CD14-positive monocyte (primary cell): Measurements from ENCODE around the gene AHSP. TPM values are rescaled to one million over a fixed set of nuclear protein-coding genes. Genes with fewer than 3 reads are reported as not detected.
"Not testable (repeated sequence)": the region's sequence is repeated elsewhere in the genome, so short reads cannot be mapped to it uniquely, and the experiment has no call there.

Experiments used
- DNase-seq, 3 donors: peaks; one replicate each; pipeline ENCODE4 v3.0.0-alpha.2; 2011 to 2022
- H2AFZ ChIP-seq: 2 replicates; pipeline ENCODE4 v1.6.0; 2012; ENCODE audit warnings: mild to moderate bottlenecking, low read depth, low read length, inconsistent platforms; ENCODE audit not compliant: insufficient read depth, poor library complexity, severe bottlenecking
- H3K27ac ChIP-seq, 2 donors: 1 replicate in 1 of 2; 2 replicates in 1 of 2; pipeline ENCODE4 v1.5.1; 2012 to 2013; ENCODE audit warnings: low read length in 2 of 2, control low read depth in 1 of 2, inconsistent platforms in 1 of 2, low read depth in 1 of 2, mild to moderate bottlenecking in 1 of 2
- H3K27me3 ChIP-seq, 2 donors: one replicate each; pipeline versions ENCODE4 v1.6.0 to v1.6.1; 2011 to 2013; ENCODE audit warnings: low read length in 2 of 2; ENCODE audit not compliant: control insufficient read depth in 2 of 2, insufficient read depth in 2 of 2
- H3K36me3 ChIP-seq, 2 donors: replicated peaks in 1 of 2; 1 replicate in 1 of 2; 2 replicates in 1 of 2; pipeline versions ENCODE4 v1.5.1 to v1.6.1; 2012 to 2013; ENCODE audit warnings: low read length in 2 of 2, control low read depth in 1 of 2, inconsistent platforms in 1 of 2, mild to moderate bottlenecking in 1 of 2; ENCODE audit not compliant: insufficient read depth in 2 of 2, control insufficient read depth in 1 of 2
- H3K4me1 ChIP-seq, 2 donors: 1 replicate in 1 of 2; 2 replicates in 1 of 2; pipeline versions ENCODE4 v1.5.1 to v1.6.1; 2012 to 2013; ENCODE audit warnings: low read length in 2 of 2, control low read depth in 1 of 2, inconsistent platforms in 1 of 2, mild to moderate bottlenecking in 1 of 2, moderate library complexity in 1 of 2; ENCODE audit not compliant: insufficient read depth in 2 of 2, control insufficient read depth in 1 of 2
- H3K4me2 ChIP-seq: replicated peaks from 2 replicates; pipeline ENCODE3; 2012; ENCODE audit warnings: low read length, moderate library complexity, mild to moderate bottlenecking; ENCODE audit not compliant: poor library complexity, severe bottlenecking; ENCODE audit errors: extremely low read depth
- H3K4me3 ChIP-seq, 3 experiments: fragments of 200-600 bp in 1 of 3; sonication (generic) in 1 of 3; replicated peaks in 1 of 3; 1 replicate in 2 of 3; 2 replicates in 1 of 3; pipeline ENCODE4 v1.5.1; 2011 to 2013; ENCODE audit warnings: low read length in 3 of 3, mild to moderate bottlenecking in 3 of 3, control low read depth in 2 of 3, low read depth in 2 of 3, inconsistent platforms in 1 of 3, moderate library complexity in 1 of 3
- H3K79me2 ChIP-seq: 2 replicates; pipeline ENCODE4 v1.6.0; 2012; ENCODE audit warnings: mild to moderate bottlenecking, control low read depth, inconsistent platforms, low read length, moderate library complexity; ENCODE audit not compliant: insufficient read depth
- H3K9ac ChIP-seq: 2 replicates; pipeline ENCODE4 v1.6.0; 2017; ENCODE audit warnings: low read length, mild to moderate bottlenecking; ENCODE audit not compliant: insufficient read depth, poor library complexity, severe bottlenecking
- H3K9me3 ChIP-seq, 2 donors: replicated peaks in 1 of 2; 1 replicate in 1 of 2; 2 replicates in 1 of 2; pipeline versions ENCODE4 v1.5.1 to v1.6.1; 2012 to 2013; ENCODE audit warnings: low read length in 2 of 2, control low read depth in 1 of 2; ENCODE audit not compliant: control insufficient read depth in 1 of 2, insufficient read depth in 1 of 2
- H4K20me1 ChIP-seq: 2 replicates; pipeline ENCODE4 v1.6.0; 2012; ENCODE audit warnings: mild to moderate bottlenecking, low read length, control low read depth, moderate library complexity; ENCODE audit not compliant: insufficient read depth
- H3K27ac Mint-ChIP-seq, 7 donors: one replicate each; pipeline ENCODE4 v1.8.0; 2020; ENCODE audit warnings: mild to moderate bottlenecking in 7 of 7, mixed read lengths in 7 of 7, moderate library complexity in 6 of 7, inconsistent platforms in 2 of 7
- H3K27me3 Mint-ChIP-seq, 3 donors: one replicate each; pipeline ENCODE4 v1.8.0; 2021 to 2022; ENCODE audit warnings: low read depth in 3 of 3, mild to moderate bottlenecking in 3 of 3, mixed read lengths in 3 of 3, moderate library complexity in 3 of 3, inconsistent platforms in 1 of 3
- H3K36me3 Mint-ChIP-seq, 2 donors: one replicate each; pipeline ENCODE4 v1.8.0; 2020; ENCODE audit warnings: mixed read lengths in 2 of 2, inconsistent platforms in 1 of 2, mild to moderate bottlenecking in 1 of 2
- H3K4me1 Mint-ChIP-seq: one replicate; pipeline ENCODE4 v1.8.0; 2020; ENCODE audit warnings: mild to moderate bottlenecking, mixed read lengths
- H3K4me3 Mint-ChIP-seq, 2 donors: one replicate each; pipeline ENCODE4 v1.8.0; 2020; ENCODE audit warnings: mild to moderate bottlenecking in 2 of 2, mixed read lengths in 2 of 2, moderate library complexity in 1 of 2
- H3K9me3 Mint-ChIP-seq, 7 donors: one replicate each; pipeline ENCODE4 v1.8.0; 2020 to 2022; ENCODE audit warnings: mixed read lengths in 7 of 7, mild to moderate bottlenecking in 6 of 7, moderate library complexity in 6 of 7, inconsistent platforms in 2 of 7
- WGBS: methylation state at CpG from one replicate; pipeline ENCODE4 v1.1.5; 2013; ENCODE audit warnings: missing lambda C conversion rate; ENCODE audit not compliant: insufficient coverage; 5-methylcytosine and 5-hydroxymethylcytosine counted together
- intact Hi-C, 2 donors: fragments of 100-400 bp; cut with micrococcal nuclease; formaldehyde crosslinking; loops; one replicate each; pipeline versions ENCODE4 v1.15.0 to v1.15.1; 2023
- polyA plus RNA-seq, 3 donors: library from polyadenylated mRNA; depleted of rRNA in 1 of 3; unstranded in 2 of 3; stranded (reverse) in 1 of 3; fragments of 300-500 nt in 2 of 3; fragments of >200 nt in 1 of 3; fragmentation: Illumina TruSeq in 2 of 3; gene quantifications; 1 replicate in 2 of 3; 2 replicates in 1 of 3; pipeline ENCODE4 v1.2.3, GENCODE V29; 2012 to 2021
- TF ChIP-seq, protein P1 (sequence below): fragments of 200-600 bp; IDR thresholded peaks from one replicate; pipeline ENCODE4 v1.8.0; 2022; ENCODE audit warnings: antibody characterized with exemption, mild to moderate bottlenecking

Gene AHSP
- polyA plus RNA-seq, 3 donors, result 0.84 TPM; not detected in 2

- no peaks in the 10 kb centered on the region for H3K79me2 ChIP-seq
- no peak for DNase-seq
- H3K36me3 ChIP-seq, result no peaks in the 10 kb centered on the region
- no peak within 1 kb of the TSS for H3K4me2 ChIP-seq
- TF ChIP-seq, protein P1, sequence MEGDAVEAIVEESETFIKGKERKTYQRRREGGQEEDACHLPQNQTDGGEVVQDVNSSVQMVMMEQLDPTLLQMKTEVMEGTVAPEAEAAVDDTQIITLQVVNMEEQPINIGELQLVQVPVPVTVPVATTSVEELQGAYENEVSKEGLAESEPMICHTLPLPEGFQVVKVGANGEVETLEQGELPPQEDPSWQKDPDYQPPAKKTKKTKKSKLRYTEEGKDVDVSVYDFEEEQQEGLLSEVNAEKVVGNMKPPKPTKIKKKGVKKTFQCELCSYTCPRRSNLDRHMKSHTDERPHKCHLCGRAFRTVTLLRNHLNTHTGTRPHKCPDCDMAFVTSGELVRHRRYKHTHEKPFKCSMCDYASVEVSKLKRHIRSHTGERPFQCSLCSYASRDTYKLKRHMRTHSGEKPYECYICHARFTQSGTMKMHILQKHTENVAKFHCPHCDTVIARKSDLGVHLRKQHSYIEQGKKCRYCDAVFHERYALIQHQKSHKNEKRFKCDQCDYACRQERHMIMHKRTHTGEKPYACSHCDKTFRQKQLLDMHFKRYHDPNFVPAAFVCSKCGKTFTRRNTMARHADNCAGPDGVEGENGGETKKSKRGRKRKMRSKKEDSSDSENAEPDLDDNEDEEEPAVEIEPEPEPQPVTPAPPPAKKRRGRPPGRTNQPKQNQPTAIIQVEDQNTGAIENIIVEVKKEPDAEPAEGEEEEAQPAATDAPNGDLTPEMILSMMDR, result no peak
- intact Hi-C loops, result no loop called here
- WGBS, result 86% methylated on average over 2 of the region's 4 CpGs
- no peak within 1 kb of the TSS for H3K4me3 Mint-ChIP-seq
- H3K4me1 ChIP-seq, result peaks cover 12 to 20% of the 10 kb centered on the region in 2 donors
- H3K4me1 Mint-ChIP-seq, result peaks cover 19% of the 10 kb centered on the region
- H3K9me3 ChIP-seq, result no peaks in the 10 kb centered on the region
- H3K9me3 Mint-ChIP-seq, result peaks cover 0 to 2% (median 0%) of the 10 kb centered on the region in 7 donors
- no peak within 1 kb of the TSS for H3K9ac ChIP-seq
- H3K4me3 ChIP-seq, result no peak within 1 kb of the TSS
- H3K27ac Mint-ChIP-seq, result no peak within 1 kb of the TSS
- H3K27me3 ChIP-seq, result peaks cover 0 to 18% of the 10 kb centered on the region in 2 donors
- no peaks in the 10 kb centered on the region for H3K36me3 Mint-ChIP-seq
- H2AFZ ChIP-seq, result no peak within 1 kb of the TSS
- H3K27ac ChIP-seq, result no peak within 1 kb of the TSS
- H3K27me3 Mint-ChIP-seq, result peaks cover 5 to 32% (median 29%) of the 10 kb centered on the region in 3 donors
- H4K20me1 ChIP-seq, result no peaks in the 10 kb centered on the region
Measured at GRCh38 chr16:31483081-31483480, 44.6 kb upstream of the AHSP start, which contains the start of gene SLC5A2. SLC5A2 (plus strand) TSS chr16:31483123; CDS start chr16:31483137, 14 bp downstream.

- H3K9me3 Mint-ChIP-seq, H3K36me3 Mint-ChIP-seq, H3K4me2 ChIP-seq, H3K36me3 ChIP-seq, H3K9me3 ChIP-seq, H3K4me3 Mint-ChIP-seq, DNase-seq, H3K9ac ChIP-seq, H2AFZ ChIP-seq, intact Hi-C loops, H3K27ac Mint-ChIP-seq, H3K79me2 ChIP-seq, H4K20me1 ChIP-seq, H3K27ac ChIP-seq, H3K4me3 ChIP-seq: not testable (repeated sequence)
- Mint-ChIP-seq H3K4me1 (peaks cover 22% of the 10 kb centered on the region), H3K27me3 (peaks cover 5 to 42% (median 30%) of the 10 kb centered on the region in 3 donors)
- Histone ChIP-seq H3K27me3 (peaks cover 0 to 27% of the 10 kb centered on the region in 2 donors), H3K4me1 (peaks cover 15 to 25% of the 10 kb centered on the region in 2 donors)
- 83% methylated on average over 1 of the region's 4 CpGs for WGBS
Measured at GRCh38 chr16:31484048-31484447, 43.7 kb upstream of the AHSP start.
